Muscle layer of duodenum (tissue), 2 donors: ENCODE data around the gene OPN4.

Experiments
- H3K27ac ChIP-seq: one replicate; pipeline ENCODE4 v1.7.0; 2013; ENCODE audit warnings: mild to moderate bottlenecking, low read length
- H3K27me3 ChIP-seq: one replicate; pipeline ENCODE4 v1.7.0; 2013; ENCODE audit warnings: low read depth, mild to moderate bottlenecking, control low read depth, low read length
- H3K36me3 ChIP-seq, 2 donors: one replicate each; pipeline ENCODE4 v1.7.0; 2013; ENCODE audit warnings: low read length in 2 of 2, control low read depth in 1 of 2, mild to moderate bottlenecking in 1 of 2; ENCODE audit not compliant: insufficient read depth in 2 of 2, control insufficient read depth in 1 of 2
- H3K4me1 ChIP-seq, 2 donors: one replicate each; pipeline ENCODE4 v1.7.0; 2013; ENCODE audit warnings: low read length in 2 of 2, mild to moderate bottlenecking in 2 of 2, control low read depth in 1 of 2, moderate library complexity in 1 of 2; ENCODE audit not compliant: insufficient read depth in 2 of 2, control insufficient read depth in 1 of 2
- H3K4me3 ChIP-seq, 2 donors: one replicate each; pipeline ENCODE4 v1.7.0; 2013; ENCODE audit warnings: low read length in 2 of 2, low read depth in 1 of 2, mild to moderate bottlenecking in 1 of 2
- H3K9me3 ChIP-seq, 2 donors: one replicate each; pipeline ENCODE4 v1.7.0; 2013; ENCODE audit warnings: low read length in 2 of 2, control low read depth in 1 of 2, mild to moderate bottlenecking in 1 of 2; ENCODE audit not compliant: control insufficient read depth in 1 of 2
- donor health status: healthy.

The OPN4 gene

DNA sequence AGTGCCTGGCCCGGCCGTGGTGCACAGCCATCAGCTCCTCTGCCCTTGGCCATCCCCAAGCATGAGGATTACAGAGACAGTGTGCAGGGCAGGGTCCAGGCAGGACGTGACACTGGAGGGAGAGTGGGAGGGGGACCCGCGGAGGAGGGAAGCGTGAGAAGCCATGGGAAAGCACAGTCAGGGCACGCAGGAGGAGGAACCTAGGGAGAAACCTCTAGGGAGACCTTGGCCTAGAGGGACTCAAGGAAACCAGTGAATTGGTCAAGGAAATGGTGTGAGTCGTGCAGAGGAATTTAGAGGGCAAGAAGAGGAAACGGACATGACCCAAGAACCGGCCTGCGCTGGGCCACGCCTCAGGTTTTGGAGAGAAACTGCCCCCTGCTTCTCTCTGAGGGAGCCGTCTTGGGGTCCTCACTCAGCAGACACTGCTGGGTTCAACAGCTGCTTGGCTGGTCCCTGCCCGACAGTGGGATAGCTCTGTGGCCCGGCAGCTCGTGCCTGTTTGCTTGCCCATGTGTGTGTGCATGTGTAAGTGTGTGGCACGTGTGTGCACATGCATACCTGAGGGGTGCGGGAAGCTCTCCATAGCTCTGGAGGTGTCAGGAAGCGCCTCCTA, 3.2 kb downstream of the OPN4 start:
- Histone ChIP-seq H3K36me3 (no peaks in the 10 kb centered on the region), H3K27ac (no peak overlapping the region), H3K9me3 (no peaks in the 10 kb centered on the region), H3K27me3 (no peaks in the 10 kb centered on the region), H3K4me1 (no peaks in the 10 kb centered on the region), H3K4me3 (no peak overlapping the region)

GRCh38 chr10:86658261-86658741, 4.0 kb downstream of the OPN4 start:
- H3K4me1 ChIP-seq: no peaks in the 10 kb centered on the region
- no peak overlapping the region for H3K4me3 ChIP-seq
- no peak overlapping the region for H3K27ac ChIP-seq
- H3K27me3 ChIP-seq: no peaks in the 10 kb centered on the region
- no peaks in the 10 kb centered on the region for H3K9me3 ChIP-seq
- no peaks in the 10 kb centered on the region for H3K36me3 ChIP-seq

DNA sequence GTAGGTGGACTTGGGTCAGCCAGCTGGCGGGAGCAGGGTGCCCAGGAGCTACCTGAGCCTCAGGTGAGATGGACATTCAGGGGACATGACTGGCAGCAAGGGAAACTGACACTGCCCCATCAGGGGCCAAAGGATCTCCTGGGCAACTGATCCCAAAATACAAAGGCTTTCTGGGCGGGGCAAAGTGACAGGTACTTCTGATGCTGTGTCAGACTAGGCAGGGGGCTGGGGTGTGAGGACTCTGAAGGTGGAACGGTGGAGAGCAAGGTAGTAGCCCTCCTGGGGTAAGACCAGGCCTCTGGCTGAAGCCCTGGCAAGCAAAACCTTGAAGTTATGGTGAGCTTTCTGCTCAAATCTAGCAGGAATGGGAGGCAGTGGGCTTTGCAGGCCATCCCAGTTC, 4.4 kb downstream of the OPN4 start:
- H3K27me3 ChIP-seq: no peaks in the 10 kb centered on the region
- H3K4me1 ChIP-seq: no peaks in the 10 kb centered on the region
- H3K36me3 ChIP-seq: no peaks in the 10 kb centered on the region
- no peaks in the 10 kb centered on the region for H3K9me3 ChIP-seq
- H3K27ac ChIP-seq: no peak overlapping the region
- no peak overlapping the region for H3K4me3 ChIP-seq

GRCh38 chr10:86659161-86659691, 4.9 kb downstream of the OPN4 start:
- H3K4me1 ChIP-seq: peaks cover 0 to 2% of the 10 kb centered on the region in 2 donors
- H3K27me3 ChIP-seq: no peaks in the 10 kb centered on the region
- no peak overlapping the region for H3K4me3 ChIP-seq
- H3K9me3 ChIP-seq: no peaks in the 10 kb centered on the region
- no peak overlapping the region for H3K27ac ChIP-seq
- no peaks in the 10 kb centered on the region for H3K36me3 ChIP-seq

DNA sequence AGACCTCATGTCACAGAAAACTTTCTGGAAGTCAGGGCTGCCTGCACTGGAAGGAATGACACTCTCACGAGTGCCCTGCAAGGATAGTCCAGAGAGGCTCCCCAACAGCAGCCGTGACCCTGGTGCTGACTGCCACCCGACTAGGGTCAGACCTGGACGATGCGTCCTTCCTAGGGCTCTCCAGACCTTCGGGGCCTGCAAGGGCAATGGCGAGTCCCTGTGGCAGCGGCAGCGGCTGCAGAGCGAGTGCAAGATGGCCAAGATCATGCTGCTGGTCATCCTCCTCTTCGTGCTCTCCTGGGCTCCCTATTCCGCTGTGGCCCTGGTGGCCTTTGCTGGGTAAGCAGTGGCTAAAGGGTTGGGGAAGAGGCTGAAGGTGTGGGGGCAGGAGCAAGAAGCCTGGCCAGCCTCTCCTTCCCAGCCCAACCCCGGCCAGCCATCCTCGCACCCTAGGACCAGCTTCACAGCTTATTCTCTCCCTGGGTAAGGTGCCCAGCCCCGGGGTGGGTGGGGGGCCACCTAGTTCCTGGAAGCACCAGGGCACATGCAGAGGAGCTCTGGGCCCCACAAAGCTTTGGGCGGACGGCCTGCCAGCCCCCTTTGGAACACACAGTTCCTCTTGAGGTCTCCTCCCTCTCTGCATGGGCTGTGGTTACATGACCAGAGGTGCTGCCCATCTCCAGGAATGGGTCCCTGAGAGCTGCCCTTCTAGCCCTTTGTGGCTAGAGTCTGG, 5.5 kb downstream of the OPN4 start:
- H3K36me3 ChIP-seq: no peaks in the 10 kb centered on the region
- no peak overlapping the region for H3K4me3 ChIP-seq
- no peaks in the 10 kb centered on the region for H3K9me3 ChIP-seq
- no peak overlapping the region for H3K27ac ChIP-seq
- H3K27me3 ChIP-seq: no peaks in the 10 kb centered on the region
- H3K4me1 ChIP-seq: peaks cover 0 to 9% of the 10 kb centered on the region in 2 donors

- H3K27ac ChIP-seq: no peak overlapping the region
- no peak overlapping the region for H3K4me3 ChIP-seq
- H3K27me3 ChIP-seq: no peaks in the 10 kb centered on the region
- peaks cover 0 to 11% of the 10 kb centered on the region in 2 donors for H3K4me1 ChIP-seq
- no peaks in the 10 kb centered on the region for H3K9me3 ChIP-seq
- no peaks in the 10 kb centered on the region for H3K36me3 ChIP-seq
Observed at GRCh38 chr10:86661161-86662025, 7.0 kb downstream of the OPN4 start.

DNA sequence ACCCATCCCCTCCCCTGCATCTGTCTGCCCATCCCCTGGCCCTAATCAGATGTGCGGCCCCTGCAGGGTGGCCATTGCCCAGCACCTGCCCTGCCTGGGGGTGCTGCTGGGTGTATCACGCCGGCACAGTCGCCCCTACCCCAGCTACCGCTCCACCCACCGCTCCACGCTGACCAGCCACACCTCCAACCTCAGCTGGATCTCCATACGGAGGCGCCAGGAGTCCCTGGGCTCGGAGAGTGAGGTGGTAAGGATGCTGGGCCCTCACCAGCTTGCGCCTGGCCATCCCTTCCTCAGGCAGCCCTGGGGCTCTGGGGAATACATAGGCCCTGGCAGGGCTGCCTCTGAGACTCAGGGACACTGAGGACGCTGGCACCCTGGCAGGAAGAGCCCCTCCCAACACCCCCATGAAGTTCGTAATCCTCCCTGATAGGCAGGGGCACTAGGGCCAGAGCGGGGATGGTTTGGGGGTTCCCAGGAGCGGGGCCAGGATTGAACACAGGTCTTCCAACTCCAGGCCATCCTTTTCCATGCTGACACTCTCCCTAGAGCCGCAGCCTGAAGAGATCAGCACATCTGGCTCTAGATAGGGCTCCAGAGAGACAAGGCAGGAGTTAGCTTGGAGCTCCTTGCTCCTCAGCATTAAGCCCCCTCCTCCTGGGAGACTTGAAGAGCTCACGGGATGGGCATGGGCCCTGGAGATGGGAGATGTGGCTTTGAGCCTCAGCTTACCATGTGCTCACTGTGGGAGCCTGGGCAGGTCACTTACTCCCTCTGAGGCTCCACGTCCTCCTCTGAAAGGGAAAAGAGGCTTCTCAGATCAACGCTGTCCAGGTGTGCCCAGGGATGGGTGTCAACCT, 8.1 kb downstream of the OPN4 start:
- H3K4me3 ChIP-seq: no peak overlapping the region
- H3K27me3 ChIP-seq: no peaks in the 10 kb centered on the region
- H3K36me3 ChIP-seq: no peaks in the 10 kb centered on the region
- H3K4me1 ChIP-seq: peaks cover 0 to 11% of the 10 kb centered on the region in 2 donors
- no peak overlapping the region for H3K27ac ChIP-seq
- H3K9me3 ChIP-seq: no peaks in the 10 kb centered on the region

DNA sequence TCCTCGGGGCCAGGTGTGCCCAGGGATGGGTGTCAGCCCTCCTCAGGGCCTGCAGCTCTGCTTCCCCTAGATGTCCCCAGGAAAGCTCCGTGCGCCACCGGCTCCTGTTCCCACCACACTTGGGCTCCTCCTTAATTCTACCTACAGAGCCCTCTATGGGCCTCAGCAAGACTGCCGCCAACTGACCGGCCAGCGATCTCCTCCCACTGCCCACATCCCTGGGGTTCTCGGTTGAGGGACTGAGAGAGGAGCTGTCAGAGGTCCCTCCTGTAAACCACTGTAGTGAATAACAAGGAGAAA, 8.6 kb downstream of the OPN4 start:
- Histone ChIP-seq H3K4me3 (no peak overlapping the region), H3K27me3 (no peaks in the 10 kb centered on the region), H3K27ac (no peak overlapping the region), H3K4me1 (peaks cover 0 to 11% of the 10 kb centered on the region in 2 donors), H3K9me3 (no peaks in the 10 kb centered on the region), H3K36me3 (no peaks in the 10 kb centered on the region)

DNA sequence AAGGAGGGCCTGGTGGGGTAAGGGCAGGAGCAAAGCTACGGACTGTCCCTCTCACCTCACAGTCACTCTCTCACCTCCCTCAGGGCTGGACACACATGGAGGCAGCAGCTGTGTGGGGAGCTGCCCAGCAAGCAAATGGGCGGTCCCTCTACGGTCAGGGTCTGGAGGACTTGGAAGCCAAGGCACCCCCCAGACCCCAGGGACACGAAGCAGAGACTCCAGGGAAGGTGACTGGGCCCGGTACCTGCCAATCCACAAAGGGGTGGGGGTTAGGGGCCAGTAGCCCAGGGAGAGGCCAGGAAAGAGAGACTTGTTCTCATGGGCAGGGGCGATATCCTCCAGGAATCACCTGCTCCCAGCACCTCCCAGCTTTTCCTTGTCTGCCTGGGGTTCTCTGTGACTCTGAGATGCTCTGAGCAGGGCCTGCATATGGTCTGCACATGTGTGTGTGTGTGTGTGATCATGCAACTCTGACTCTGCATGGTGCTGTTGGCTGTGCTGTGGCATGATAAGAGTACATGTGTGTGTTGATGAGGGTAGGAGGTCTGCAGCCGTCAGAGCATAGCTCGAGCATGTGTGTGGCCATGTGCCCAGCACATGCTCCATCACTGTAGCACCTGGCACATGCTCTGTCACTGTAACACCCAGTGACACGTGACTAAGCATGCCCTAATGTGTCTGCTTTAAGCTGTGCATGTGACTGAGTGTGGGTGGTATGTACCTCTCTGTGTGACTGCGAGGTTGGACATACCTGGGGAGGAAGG, 9.4 kb downstream of the OPN4 start:
- no peak overlapping the region for H3K27ac ChIP-seq
- no peaks in the 10 kb centered on the region for H3K9me3 ChIP-seq
- H3K27me3 ChIP-seq: no peaks in the 10 kb centered on the region
- H3K4me3 ChIP-seq: no peak overlapping the region
- H3K36me3 ChIP-seq: no peaks in the 10 kb centered on the region
- H3K4me1 ChIP-seq: peaks cover 0 to 11% of the 10 kb centered on the region in 2 donors
